K562 (cell line): Measurements from ENCODE around the gene CTDSPL. TPM values are rescaled to one million over a fixed set of nuclear protein-coding genes. Genes with fewer than 3 reads are reported as not detected.

Experiments used
- DACH1 ChIP-seq: fragments of 450-650 bp; IDR thresholded peaks from 2 replicates; pipeline ENCODE4 v1.6.1; 2018; ENCODE audit not compliant: partially characterized antibody
- DMBX1 ChIP-seq: fragments of 250-450 bp; sonication (Bioruptor Pico); IDR thresholded peaks from 2 replicates; pipeline ENCODE4 v1.8.0; 2022; ENCODE audit warnings: inconsistent platforms, mild to moderate bottlenecking, moderate library complexity, borderline replicate concordance
- HNRNPUL1 ChIP-seq: fragments of 200-400 bp; formaldehyde crosslinking; IDR thresholded peaks from 2 replicates; pipeline ENCODE4 v1.6.1; 2017; ENCODE audit warnings: low read length
- MECOM ChIP-seq: fragments of 250-450 bp; sonication (Bioruptor Pico); IDR thresholded peaks from 2 replicates; pipeline ENCODE4 v1.8.0; 2022; ENCODE audit warnings: inconsistent platforms
- PTRF ChIP-seq: fragments of 450-650 bp; IDR thresholded peaks from 2 replicates; pipeline ENCODE4 v1.6.1; 2016; ENCODE audit warnings: mild to moderate bottlenecking, missing genetic modification characterization, missing compliant biosample characterization
- THAP12 ChIP-seq: fragments of 250-450 bp; sonication (Bioruptor Pico); IDR thresholded peaks from 2 replicates; pipeline ENCODE4 v1.9.0; 2021; ENCODE audit warnings: mild to moderate bottlenecking, inconsistent platforms
- ZBTB1 ChIP-seq: sonication (generic); formaldehyde crosslinking; IDR thresholded peaks from 2 replicates; pipeline ENCODE4 v1.8.1; 2023; ENCODE audit warnings: missing genetic modification reagents, low read depth, mild to moderate bottlenecking, borderline replicate concordance
- ZFP1 ChIP-seq: fragments of 450-650 bp; formaldehyde crosslinking; IDR thresholded peaks from 2 replicates; pipeline ENCODE4 v1.4.0; 2020; ENCODE audit warnings: mild to moderate bottlenecking, mixed read lengths
- ZNF12 ChIP-seq: sonication (generic); formaldehyde crosslinking; IDR thresholded peaks from 2 replicates; pipeline ENCODE4 v1.4.0; 2020; ENCODE audit warnings: mild to moderate bottlenecking, missing genetic modification reagents
- ZNF717 ChIP-seq: fragments of 250-450 bp; sonication (Bioruptor Pico); IDR thresholded peaks from 2 replicates; pipeline ENCODE4 v1.5.0; 2021
- polyA plus RNA-seq, 8 experiments: library from polyadenylated mRNA; depleted of rRNA in 4 of 8; stranded (reverse) in 5 of 8; unstranded in 3 of 8; fragments of >200 nt; fragmentation: Nextera tagmentation in 2 of 8; fragmentation: Illumina TruSeq in 1 of 8; extraction: Ambion mirVana in 2 of 8; extraction: Trizol in 1 of 8; gene quantifications; 2 replicates each; pipeline versions ENCODE4 v1.2.1 to v1.2.3, GENCODE V29; 2011 to 2014; ENCODE audit warnings: inconsistent platforms in 1 of 8, missing spikeins in 1 of 8
- total RNA-seq, 7 experiments: library from RNA; depleted of rRNA in 6 of 7; stranded (reverse); fragments of >200 nt in 6 of 7; fragmentation: Illumina TruSeq in 2 of 7; extraction: Trizol in 2 of 7; gene quantifications; 2 replicates each; pipeline versions ENCODE4 v1.2.1 to v1.2.3, GENCODE V29; 2011 to 2021; ENCODE audit warnings: low replicate concordance in 1 of 7
- TF ChIP-seq, protein P1 (sequence below), 2 experiments: IDR thresholded peaks; 2 replicates each; pipeline ENCODE4 v1.6.1; 2011; ENCODE audit warnings: borderline replicate concordance in 1 of 2, control low read depth in 1 of 2, low read depth in 1 of 2, low read length in 1 of 2, mild to moderate bottlenecking in 1 of 2, mixed read lengths in 1 of 2, moderate library complexity in 1 of 2; ENCODE audit not compliant: insufficient read depth in 1 of 2, insufficient read length in 1 of 2, poor library complexity in 1 of 2, severe bottlenecking in 1 of 2; ENCODE audit errors: extremely low read depth in 1 of 2
- TF ChIP-seq, protein P2 (sequence below): fragments of 250-450 bp; sonication (Bioruptor Pico); IDR thresholded peaks from 2 replicates; pipeline ENCODE4 v1.5.0; 2021; ENCODE audit warnings: mild to moderate bottlenecking, moderate library complexity
- TF ChIP-seq, protein P3 (sequence below), 2 experiments: fragments of 150-350 bp in 1 of 2; IDR thresholded peaks; 2 replicates each; pipeline ENCODE4 v1.6.1; 2012 to 2016; ENCODE audit warnings: low read depth in 2 of 2, low read length in 2 of 2, mild to moderate bottlenecking in 1 of 2, moderate library complexity in 1 of 2
- TF ChIP-seq, protein P4 (sequence below): sonication (generic); IDR thresholded peaks from 2 replicates; pipeline ENCODE4 v1.6.1; 2016

CTDSPL gene
- total and polyA plus RNA-seq, 9 of the 15 experiments (the other 6 are each of a cell fraction or from before 2014, with no cell fraction given): 5.1 to 19.3 (median 11.3) TPM

DNA sequence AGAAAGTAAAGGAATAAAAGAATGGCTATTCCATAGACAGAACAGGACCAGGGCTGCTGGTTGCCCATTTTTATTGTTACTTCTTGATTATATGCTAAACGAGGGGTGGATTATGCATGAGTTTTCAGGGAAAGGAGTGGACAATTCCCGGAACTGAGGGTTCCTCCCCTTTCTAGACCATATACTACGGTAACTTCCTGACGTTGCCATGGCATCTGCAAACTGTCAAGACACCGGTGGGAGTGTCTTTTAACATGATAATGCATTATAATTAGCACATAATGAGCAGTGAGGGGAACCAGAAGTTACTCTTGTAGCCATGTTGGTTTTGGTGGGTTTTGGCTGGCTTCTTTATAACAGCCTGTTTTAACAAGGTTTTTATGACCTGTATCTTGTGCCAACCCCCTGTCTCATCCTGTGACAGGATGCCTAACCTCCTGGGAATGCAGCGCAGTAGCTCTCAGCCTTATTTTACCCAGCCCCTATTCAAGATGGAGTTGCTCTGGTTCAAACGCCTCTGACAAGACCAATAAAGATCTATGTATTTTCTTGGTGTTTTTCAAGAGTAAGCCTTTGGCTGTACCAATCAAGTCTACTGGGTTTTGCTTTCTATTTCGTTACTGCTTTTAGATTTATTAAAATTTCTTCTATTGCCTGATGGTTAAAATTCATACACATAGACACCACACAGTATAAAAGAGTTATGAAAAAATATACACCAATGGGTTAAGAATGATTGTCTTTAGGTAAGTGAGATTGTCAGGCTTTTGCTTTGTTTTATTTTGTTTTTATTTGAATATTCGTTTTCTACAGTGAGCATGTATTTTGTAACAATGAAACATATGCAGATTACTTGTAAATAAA, 37.4 kb upstream of the CTDSPL start (continued):
- no peak for TF ChIP-seq DACH1
- TF ChIP-seq ZNF717 (CRISPR knock-in tag): no peak
- TF ChIP-seq DMBX1: peak; percentile 95
- TF ChIP-seq THAP12 (CRISPR knock-in tag): no peak
- no peak for TF ChIP-seq HNRNPUL1
- TF ChIP-seq, protein P1, sequence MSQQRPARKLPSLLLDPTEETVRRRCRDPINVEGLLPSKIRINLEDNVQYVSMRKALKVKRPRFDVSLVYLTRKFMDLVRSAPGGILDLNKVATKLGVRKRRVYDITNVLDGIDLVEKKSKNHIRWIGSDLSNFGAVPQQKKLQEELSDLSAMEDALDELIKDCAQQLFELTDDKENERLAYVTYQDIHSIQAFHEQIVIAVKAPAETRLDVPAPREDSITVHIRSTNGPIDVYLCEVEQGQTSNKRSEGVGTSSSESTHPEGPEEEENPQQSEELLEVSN (IDR thresholded peaks at IDR 0.05; ENCODE audit: borderline replicate concordance in 1 of 2, extremely low read depth in 1 of 2, insufficient read depth in 1 of 2, insufficient read length in 1 of 2, low read depth in 1 of 2, low read length in 1 of 2, poor library complexity in 1 of 2, severe bottlenecking in 1 of 2): no peak
- TF ChIP-seq MECOM (CRISPR knock-in tag): peak; percentile 93
- TF ChIP-seq, protein P2, sequence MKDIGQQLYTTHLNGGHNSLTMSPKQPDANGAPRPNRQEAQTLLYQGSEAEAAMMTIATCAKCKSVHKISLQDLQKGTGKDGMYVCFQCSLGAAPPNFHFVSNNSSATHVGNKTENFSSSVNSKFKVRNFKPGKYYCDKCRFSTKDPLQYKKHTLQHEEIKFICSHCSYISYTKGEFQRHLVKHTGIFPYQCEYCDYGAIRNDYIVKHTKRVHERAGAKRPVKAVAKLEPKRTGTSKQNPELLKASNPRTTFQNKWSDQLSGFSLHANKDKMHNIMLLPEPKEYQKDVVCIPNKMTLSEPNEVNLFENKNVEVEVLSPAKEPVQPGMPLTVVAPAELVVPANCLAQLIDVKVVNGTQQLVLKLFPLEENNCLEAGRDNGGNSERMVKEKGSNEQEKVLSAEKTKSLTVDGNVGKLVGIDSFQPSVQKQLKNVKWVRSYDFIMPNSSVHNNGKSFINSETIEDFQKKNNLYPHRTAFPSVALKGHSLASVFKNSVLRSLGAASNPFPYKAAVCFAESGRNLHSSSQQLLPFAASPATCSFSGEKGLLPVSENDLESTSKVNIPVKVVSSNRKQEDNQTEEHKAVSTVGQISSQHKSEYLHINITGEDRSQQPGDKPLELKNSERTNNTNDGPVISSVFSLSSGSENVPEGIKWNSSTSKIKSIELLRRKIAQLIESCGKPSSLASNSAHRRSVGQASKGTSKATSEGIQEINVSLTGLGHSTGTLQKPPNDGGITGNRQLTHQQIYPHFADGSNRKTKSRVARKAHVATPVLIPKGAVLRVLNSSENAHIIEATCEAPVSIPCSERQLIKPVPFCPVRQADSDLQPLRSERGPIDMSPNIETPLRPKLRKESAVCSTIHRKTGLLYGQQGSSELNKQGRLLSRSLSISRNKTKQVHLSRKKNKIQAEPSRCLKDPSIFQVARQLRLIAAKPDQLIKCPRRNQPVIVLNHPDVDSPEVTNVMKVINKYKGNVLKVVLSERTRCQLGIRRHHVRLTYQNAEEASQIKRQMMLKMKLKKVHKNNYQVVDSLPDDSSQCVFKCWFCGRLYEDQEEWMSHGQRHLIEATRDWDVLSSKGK: no peak
- no peak for TF ChIP-seq ZNF12 (CRISPR knock-in tag)
- peak; percentile 85 for TF ChIP-seq ZFP1 (CRISPR knock-in tag)
- TF ChIP-seq, protein P3, sequence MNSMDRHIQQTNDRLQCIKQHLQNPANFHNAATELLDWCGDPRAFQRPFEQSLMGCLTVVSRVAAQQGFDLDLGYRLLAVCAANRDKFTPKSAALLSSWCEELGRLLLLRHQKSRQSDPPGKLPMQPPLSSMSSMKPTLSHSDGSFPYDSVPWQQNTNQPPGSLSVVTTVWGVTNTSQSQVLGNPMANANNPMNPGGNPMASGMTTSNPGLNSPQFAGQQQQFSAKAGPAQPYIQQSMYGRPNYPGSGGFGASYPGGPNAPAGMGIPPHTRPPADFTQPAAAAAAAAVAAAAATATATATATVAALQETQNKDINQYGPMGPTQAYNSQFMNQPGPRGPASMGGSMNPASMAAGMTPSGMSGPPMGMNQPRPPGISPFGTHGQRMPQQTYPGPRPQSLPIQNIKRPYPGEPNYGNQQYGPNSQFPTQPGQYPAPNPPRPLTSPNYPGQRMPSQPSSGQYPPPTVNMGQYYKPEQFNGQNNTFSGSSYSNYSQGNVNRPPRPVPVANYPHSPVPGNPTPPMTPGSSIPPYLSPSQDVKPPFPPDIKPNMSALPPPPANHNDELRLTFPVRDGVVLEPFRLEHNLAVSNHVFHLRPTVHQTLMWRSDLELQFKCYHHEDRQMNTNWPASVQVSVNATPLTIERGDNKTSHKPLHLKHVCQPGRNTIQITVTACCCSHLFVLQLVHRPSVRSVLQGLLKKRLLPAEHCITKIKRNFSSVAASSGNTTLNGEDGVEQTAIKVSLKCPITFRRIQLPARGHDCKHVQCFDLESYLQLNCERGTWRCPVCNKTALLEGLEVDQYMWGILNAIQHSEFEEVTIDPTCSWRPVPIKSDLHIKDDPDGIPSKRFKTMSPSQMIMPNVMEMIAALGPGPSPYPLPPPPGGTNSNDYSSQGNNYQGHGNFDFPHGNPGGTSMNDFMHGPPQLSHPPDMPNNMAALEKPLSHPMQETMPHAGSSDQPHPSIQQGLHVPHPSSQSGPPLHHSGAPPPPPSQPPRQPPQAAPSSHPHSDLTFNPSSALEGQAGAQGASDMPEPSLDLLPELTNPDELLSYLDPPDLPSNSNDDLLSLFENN (IDR thresholded peaks at IDR 0.05; ENCODE audit: low read depth in 2 of 2, low read length in 2 of 2): no peak
- TF ChIP-seq, protein P4, sequence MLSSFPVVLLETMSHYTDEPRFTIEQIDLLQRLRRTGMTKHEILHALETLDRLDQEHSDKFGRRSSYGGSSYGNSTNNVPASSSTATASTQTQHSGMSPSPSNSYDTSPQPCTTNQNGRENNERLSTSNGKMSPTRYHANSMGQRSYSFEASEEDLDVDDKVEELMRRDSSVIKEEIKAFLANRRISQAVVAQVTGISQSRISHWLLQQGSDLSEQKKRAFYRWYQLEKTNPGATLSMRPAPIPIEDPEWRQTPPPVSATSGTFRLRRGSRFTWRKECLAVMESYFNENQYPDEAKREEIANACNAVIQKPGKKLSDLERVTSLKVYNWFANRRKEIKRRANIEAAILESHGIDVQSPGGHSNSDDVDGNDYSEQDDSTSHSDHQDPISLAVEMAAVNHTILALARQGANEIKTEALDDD: no peak
- TF ChIP-seq PTRF (tag): peak; percentile 95
- no peak for TF ChIP-seq ZBTB1
